HepG2 (cell line): ENCODE data around the gene BNIP1. TPM values are rescaled to one million over a fixed set of nuclear protein-coding genes. Genes with fewer than 3 reads are reported as not detected.

Source experiments
- AGO2 ChIP-seq: fragments of 200-400 bp; formaldehyde crosslinking; optimal IDR thresholded peaks from 2 replicates; pipeline ENCODE3; 2017; ENCODE audit warnings: mild to moderate bottlenecking, low read depth, low read length, moderate library complexity
- CREB1 ChIP-seq, 2 experiments: fragments of 450-650 bp in 1 of 2; IDR thresholded peaks; 2 replicates each; pipeline ENCODE4 v1.6.1; 2016 to 2017; ENCODE audit warnings: control low read depth in 1 of 2, mild to moderate bottlenecking in 1 of 2, missing compliant biosample characterization in 1 of 2, missing genetic modification characterization in 1 of 2
- DNMT1 ChIP-seq: sonication (generic); formaldehyde crosslinking; IDR thresholded peaks from 2 replicates; pipeline ENCODE4 v1.5.1; 2020; ENCODE audit warnings: mild to moderate bottlenecking, missing genetic modification reagents
- ELK4 ChIP-seq: sonication (generic); formaldehyde crosslinking; IDR thresholded peaks from 2 replicates; pipeline ENCODE4 v1.9.0; 2021; ENCODE audit warnings: missing genetic modification reagents, borderline replicate concordance
- FOSL1 ChIP-seq: sonication (generic); formaldehyde crosslinking; IDR thresholded peaks from 2 replicates; pipeline ENCODE4 v1.9.0; 2021; ENCODE audit warnings: missing genetic modification reagents, borderline replicate concordance
- HDAC2 ChIP-seq: sonication (generic); formaldehyde crosslinking; IDR thresholded peaks from 2 replicates; pipeline ENCODE4 v1.4.0; 2020; ENCODE audit warnings: missing genetic modification reagents
- MZF1 ChIP-seq: sonication (generic); formaldehyde crosslinking; IDR thresholded peaks from 2 replicates; pipeline ENCODE4 v1.8.1; 2023; ENCODE audit warnings: mild to moderate bottlenecking, missing genetic modification reagents, borderline replicate concordance
- NCOR1 ChIP-seq: fragments of 200-600 bp; sonication (generic); IDR thresholded peaks from 2 replicates; pipeline ENCODE4 v1.7.0; 2017; ENCODE audit warnings: antibody characterized with exemption, low read length, borderline replicate concordance
- SKIL ChIP-seq: sonication (generic); formaldehyde crosslinking; IDR thresholded peaks from 2 replicates; pipeline ENCODE4 v1.8.0; 2022; ENCODE audit warnings: missing genetic modification reagents, mild to moderate bottlenecking, moderate library complexity, borderline replicate concordance
- ZBTB25 ChIP-seq: IDR thresholded peaks from 2 replicates; pipeline ENCODE4 v1.6.1; 2018; ENCODE audit warnings: missing genetic modification reagents
- ZNF333 ChIP-seq: sonication (generic); formaldehyde crosslinking; IDR thresholded peaks from 2 replicates; pipeline ENCODE4 v1.4.0; 2020; ENCODE audit warnings: mild to moderate bottlenecking, missing genetic modification reagents, borderline replicate concordance
- ZNF33B ChIP-seq: sonication (generic); formaldehyde crosslinking; IDR thresholded peaks from 2 replicates; pipeline ENCODE4 v1.5.1; 2020; ENCODE audit warnings: mild to moderate bottlenecking, missing genetic modification reagents
- ZNF512B ChIP-seq: sonication (generic); formaldehyde crosslinking; IDR thresholded peaks from 2 replicates; pipeline ENCODE4 v1.5.1; 2020; ENCODE audit warnings: missing genetic modification reagents, mild to moderate bottlenecking, borderline replicate concordance
- ZNF800 ChIP-seq: sonication (generic); formaldehyde crosslinking; IDR thresholded peaks from 2 replicates; pipeline ENCODE4 v1.4.0; 2020; ENCODE audit warnings: missing genetic modification reagents
- ZUFSP ChIP-seq: sonication (generic); formaldehyde crosslinking; IDR thresholded peaks from 2 replicates; pipeline ENCODE4 v1.9.0; 2021; ENCODE audit warnings: missing genetic modification reagents, mild to moderate bottlenecking, borderline replicate concordance
- polyA plus RNA-seq, 8 experiments: library from polyadenylated mRNA; depleted of rRNA in 3 of 8; stranded (reverse) in 7 of 8; unstranded in 1 of 8; fragments of >200 nt; fragmentation: Illumina TruSeq in 4 of 8; extraction: Trizol in 4 of 8; gene quantifications; 2 replicates each; pipeline versions ENCODE4 v1.2.1 to v1.2.3, GENCODE V29; 2011 to 2016; ENCODE audit warnings: low read depth in 4 of 8, missing spikeins in 1 of 8, mixed read lengths in 1 of 8; ENCODE audit not compliant: insufficient read depth in 1 of 8
- total RNA-seq, 5 experiments: library from RNA; depleted of rRNA; stranded (reverse); fragments of >200 nt; fragmentation: Illumina TruSeq; extraction: Trizol; gene quantifications; 2 replicates each; pipeline ENCODE4 v1.2.3, GENCODE V29; 2016; ENCODE audit warnings: low read depth in 1 of 5

BNIP1 gene
- total and polyA plus RNA-seq, 2 of the 13 experiments (the other 11 are each of a cell fraction or from before 2014, with no cell fraction given) = 13.2 to 16.9 TPM

- TF ChIP-seq ZNF512B (no peak), ZNF333 (CRISPR knock-in tag) (no peak), SKIL (no peak), MZF1 (CRISPR knock-in tag) (no peak), ZNF800 (CRISPR knock-in tag) (no peak), ELK4 (CRISPR knock-in tag) (no peak), NCOR1 (peak; percentile 43; the same call in 1 of the 2 replicates), ZNF33B (CRISPR knock-in tag) (no peak), FOSL1 (CRISPR knock-in tag) (no peak), AGO2 (peak; percentile 35), ZBTB25 (peak; percentile 64; the same call in 1 of the 2 replicates), CREB1 (IDR thresholded peaks at IDR 0.05) (peak; percentile 77), CREB1 (CRISPR knock-in tag; IDR thresholded peaks at IDR 0.05) (peak; percentile 79), ZUFSP (CRISPR knock-in tag) (no peak), DNMT1 (CRISPR knock-in tag) (no peak), HDAC2 (CRISPR knock-in tag) (peak; percentile 84)
These were observed at the start of gene BNIP1 (continued) for GRCh38 chr5:173144200-173145176.
